ENCODE results near the gene DFFA. TPM values are rescaled to one million over a fixed set of nuclear protein-coding genes. Genes with fewer than 3 reads are reported as not detected.

Gene DFFA
- polyA plus RNA-seq, 2 of the 4 experiments (the other 2 are of a cell fraction) = 28.5 to 31.7 TPM

DNA sequence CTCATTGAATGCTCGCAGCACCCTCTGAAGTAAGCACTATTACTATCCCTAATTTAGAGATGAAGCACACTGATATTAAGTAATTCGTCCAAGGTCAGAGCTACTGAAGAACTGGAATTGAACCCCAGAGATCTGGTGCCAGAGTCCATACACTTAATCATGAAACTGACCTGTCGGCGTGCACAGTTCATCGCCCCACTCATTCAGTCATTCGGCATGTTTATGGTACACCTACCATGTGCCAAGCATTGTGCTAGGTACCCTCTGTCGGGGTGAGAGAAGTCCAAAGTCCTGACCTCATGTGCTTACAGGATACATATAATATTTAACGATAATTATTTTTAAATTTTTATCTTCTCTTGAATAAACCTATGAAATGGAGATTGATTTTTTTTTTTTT lies 47.7 kb downstream of the DFFA start:
- DNase-seq (ENCODE audit: low read depth in 1 of 2, low spot score in 1 of 2) (no peak), ATAC-seq (no peak), FAIRE-seq (no peak)
- TF ChIP-seq NPAS2 (CRISPR knock-in tag; IDR thresholded peaks at IDR 0.05; ENCODE audit: borderline replicate concordance) = no peak
- TF ChIP-seq TP53 (CRISPR knock-in tag; IDR thresholded peaks at IDR 0.05) = no peak
- TF ChIP-seq BHLHE40 (IDR thresholded peaks at IDR 0.05; ENCODE audit: low read depth, low read length) = no peak
- TF ChIP-seq, protein P1, sequence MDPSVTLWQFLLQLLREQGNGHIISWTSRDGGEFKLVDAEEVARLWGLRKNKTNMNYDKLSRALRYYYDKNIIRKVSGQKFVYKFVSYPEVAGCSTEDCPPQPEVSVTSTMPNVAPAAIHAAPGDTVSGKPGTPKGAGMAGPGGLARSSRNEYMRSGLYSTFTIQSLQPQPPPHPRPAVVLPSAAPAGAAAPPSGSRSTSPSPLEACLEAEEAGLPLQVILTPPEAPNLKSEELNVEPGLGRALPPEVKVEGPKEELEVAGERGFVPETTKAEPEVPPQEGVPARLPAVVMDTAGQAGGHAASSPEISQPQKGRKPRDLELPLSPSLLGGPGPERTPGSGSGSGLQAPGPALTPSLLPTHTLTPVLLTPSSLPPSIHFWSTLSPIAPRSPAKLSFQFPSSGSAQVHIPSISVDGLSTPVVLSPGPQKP (IDR thresholded peaks at IDR 0.05; ENCODE audit: low read depth, low read length) = no peak
- no peak for TF ChIP-seq GATA3 (IDR thresholded peaks at IDR 0.05; ENCODE audit: borderline replicate concordance)
- WGBS (ENCODE audit: missing lambda C conversion rate) = 81% methylated on average over 8 of the region's 8 CpGs
- Histone ChIP-seq H3K27ac (peak overlapping the region; percentile 64 to 99), H3K4me1 (peaks cover 59% of the 10 kb centered on the region), H3K9me3 (no peaks in the 10 kb centered on the region), H3K4me3 (no peak overlapping the region), H3K4me2 (no peak overlapping the region)
- ChIA-PET CTCF (interaction anchor here (0.9 to 3.4 kb wide), 4 partner anchors 9 to 70 kb away, joined by 3 to 26 read pairs (median 4); no protein-coding TSS in a partner anchor), POLR2A (interaction anchor here (0.7 to 1.8 kb wide), 2 partner anchors 9 to 627 kb away, joined by 4 to 7 read pairs; no protein-coding TSS in a partner anchor)

DNA sequence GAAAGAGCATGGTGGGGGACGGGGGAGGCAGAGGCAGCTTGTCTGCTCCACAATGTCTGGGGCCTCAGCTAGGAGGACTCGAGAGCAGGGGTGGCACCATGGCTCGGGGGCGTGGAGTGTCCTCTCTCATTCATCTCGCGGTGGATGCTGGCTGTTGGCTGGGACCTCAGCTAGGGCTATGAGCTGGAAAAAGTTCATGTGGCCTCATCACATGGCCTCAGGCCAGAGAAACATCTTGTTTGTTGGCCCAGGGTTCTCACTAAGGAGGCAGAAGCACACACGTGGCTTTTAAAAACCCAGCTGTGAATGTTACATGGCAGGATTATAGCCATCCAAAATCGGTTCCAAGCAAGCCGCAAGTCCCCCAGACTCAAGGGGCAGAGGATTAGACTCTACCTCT lies 48.3 kb downstream of the DFFA start:
- FAIRE-seq (no peak), ATAC-seq (peak; percentile 40 to 62), DNase-seq (ENCODE audit: low read depth in 1 of 2, low spot score in 1 of 2) (peak in 1 of 2 experiments; percentile 77)
- peaks cover 65% of the 10 kb centered on the region for H3K4me1 ChIP-seq
- ChIA-PET POLR2A (interaction anchor here (1.8 kb wide), 1 partner anchor 9 kb away, joined by 4 read pairs; no protein-coding TSS in a partner anchor), CTCF (interaction anchor here (1.4 to 3.4 kb wide), 3 partner anchors 9 to 47 kb away, joined by 3 to 26 read pairs (median 5); no protein-coding TSS in a partner anchor)
- no peak overlapping the region for H3K4me3 ChIP-seq
- TF ChIP-seq, protein P2, sequence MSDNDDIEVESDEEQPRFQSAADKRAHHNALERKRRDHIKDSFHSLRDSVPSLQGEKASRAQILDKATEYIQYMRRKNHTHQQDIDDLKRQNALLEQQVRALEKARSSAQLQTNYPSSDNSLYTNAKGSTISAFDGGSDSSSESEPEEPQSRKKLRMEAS (IDR thresholded peaks at IDR 0.05) = peak; percentile 55; the same call in 1 of the 2 replicates
- no peak for TF ChIP-seq CBX8 (IDR thresholded peaks at IDR 0.05)
- no peak for TF ChIP-seq SMC3 (IDR thresholded peaks at IDR 0.05)
- TF ChIP-seq HDAC2 (IDR thresholded peaks at IDR 0.05) = no peak
- TF ChIP-seq CBX2 (IDR thresholded peaks at IDR 0.05; ENCODE audit: borderline replicate concordance, low read depth) = no peak
- no peak for TF ChIP-seq RAD21 (conservative IDR thresholded peaks at IDR 0.05 in 1 of 2, IDR thresholded peaks at IDR 0.05 in 1 of 2)
- TF ChIP-seq NFE2L2 (conservative IDR thresholded peaks at IDR 0.05; ENCODE audit: low read length) = no peak
- TF ChIP-seq, protein P3, sequence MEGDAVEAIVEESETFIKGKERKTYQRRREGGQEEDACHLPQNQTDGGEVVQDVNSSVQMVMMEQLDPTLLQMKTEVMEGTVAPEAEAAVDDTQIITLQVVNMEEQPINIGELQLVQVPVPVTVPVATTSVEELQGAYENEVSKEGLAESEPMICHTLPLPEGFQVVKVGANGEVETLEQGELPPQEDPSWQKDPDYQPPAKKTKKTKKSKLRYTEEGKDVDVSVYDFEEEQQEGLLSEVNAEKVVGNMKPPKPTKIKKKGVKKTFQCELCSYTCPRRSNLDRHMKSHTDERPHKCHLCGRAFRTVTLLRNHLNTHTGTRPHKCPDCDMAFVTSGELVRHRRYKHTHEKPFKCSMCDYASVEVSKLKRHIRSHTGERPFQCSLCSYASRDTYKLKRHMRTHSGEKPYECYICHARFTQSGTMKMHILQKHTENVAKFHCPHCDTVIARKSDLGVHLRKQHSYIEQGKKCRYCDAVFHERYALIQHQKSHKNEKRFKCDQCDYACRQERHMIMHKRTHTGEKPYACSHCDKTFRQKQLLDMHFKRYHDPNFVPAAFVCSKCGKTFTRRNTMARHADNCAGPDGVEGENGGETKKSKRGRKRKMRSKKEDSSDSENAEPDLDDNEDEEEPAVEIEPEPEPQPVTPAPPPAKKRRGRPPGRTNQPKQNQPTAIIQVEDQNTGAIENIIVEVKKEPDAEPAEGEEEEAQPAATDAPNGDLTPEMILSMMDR (IDR thresholded peaks at IDR 0.05) = no peak
- TF ChIP-seq, protein P4, sequence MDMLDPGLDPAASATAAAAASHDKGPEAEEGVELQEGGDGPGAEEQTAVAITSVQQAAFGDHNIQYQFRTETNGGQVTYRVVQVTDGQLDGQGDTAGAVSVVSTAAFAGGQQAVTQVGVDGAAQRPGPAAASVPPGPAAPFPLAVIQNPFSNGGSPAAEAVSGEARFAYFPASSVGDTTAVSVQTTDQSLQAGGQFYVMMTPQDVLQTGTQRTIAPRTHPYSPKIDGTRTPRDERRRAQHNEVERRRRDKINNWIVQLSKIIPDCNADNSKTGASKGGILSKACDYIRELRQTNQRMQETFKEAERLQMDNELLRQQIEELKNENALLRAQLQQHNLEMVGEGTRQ (IDR thresholded peaks at IDR 0.05) = peak; percentile 30; the same call in 1 of the 2 replicates
- TF ChIP-seq RARB (CRISPR knock-in tag; IDR thresholded peaks at IDR 0.05) = no peak
- no peak for TF ChIP-seq ZNF302 (CRISPR knock-in tag; IDR thresholded peaks at IDR 0.05)
- no peak for TF ChIP-seq EHMT2 (IDR thresholded peaks at IDR 0.05; ENCODE audit: low read depth)
- no peak for TF ChIP-seq CHD4 (IDR thresholded peaks at IDR 0.05; ENCODE audit: borderline replicate concordance)
- no peak for TF ChIP-seq MYC (IDR thresholded peaks at IDR 0.05; ENCODE audit: borderline replicate concordance, low read length)
- TF ChIP-seq, protein P5, sequence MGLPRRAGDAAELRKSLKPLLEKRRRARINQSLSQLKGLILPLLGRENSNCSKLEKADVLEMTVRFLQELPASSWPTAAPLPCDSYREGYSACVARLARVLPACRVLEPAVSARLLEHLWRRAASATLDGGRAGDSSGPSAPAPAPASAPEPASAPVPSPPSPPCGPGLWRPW (IDR thresholded peaks at IDR 0.05) = no peak
- no peak for TF ChIP-seq HEYL (CRISPR knock-in tag; IDR thresholded peaks at IDR 0.05)
- 0 out of 2 replicates have a peak, but pooled peaks have one; percentile 3 for TF ChIP-seq NPAS2 (CRISPR knock-in tag; IDR thresholded peaks at IDR 0.05; ENCODE audit: borderline replicate concordance)
- no peaks in the 10 kb centered on the region for H3K9me3 ChIP-seq
- peak overlapping the region; percentile 64 to 99 for H3K27ac ChIP-seq
- 0 out of 3 replicates have a peak overlapping the region, but pooled peaks have one; percentile 6 for H3K4me2 ChIP-seq
- 46% methylated on average over 5 of the region's 9 CpGs for WGBS (ENCODE audit: missing lambda C conversion rate)

Measured in A549 (cell line).